Activated naive CD8-positive, alpha-beta T cell treated with anti-CD3 and anti-CD28 coated beads, Interleukin-2, amount 10 ng/mL, durations not matched to agents 7 days and 5 days (primary cell): ENCODE measurements around the gene PRKCE. TPM values are rescaled to one million over a fixed set of nuclear protein-coding genes. Genes with fewer than 3 reads are reported as not detected.
A peak's percentile ranks its signal among the peaks of the same experiment; 100 is the strongest.

Source experiments
- ATAC-seq: fragments of 150-1000 bp; cut with Tn5 transposase; one replicate; pipeline ENCODE4 v1.10.0; 2021; ENCODE audit warnings: low read depth, moderate library complexity
- POLR2A ChIA-PET: fragments of 350-600 bp; sonication (Branson Sonifier 250); formaldehyde crosslinking; loops from one replicate; lab custom pipeline; 2021; ENCODE audit warnings: antibody characterized with exemption; lab: Charles Lee
- DNase-seq: peaks from one replicate; pipeline ENCODE4 v3.0.0; 2021
- H3K27ac Mint-ChIP-seq: one replicate; pipeline ENCODE4 v1.8.0; 2022; ENCODE audit warnings: mild to moderate bottlenecking, mixed read lengths
- H3K27me3 Mint-ChIP-seq: one replicate; pipeline ENCODE4 v1.8.0; 2022; ENCODE audit warnings: mild to moderate bottlenecking, moderate library complexity, mixed read lengths
- H3K36me3 Mint-ChIP-seq: one replicate; pipeline ENCODE4 v1.8.0; 2021; ENCODE audit warnings: mild to moderate bottlenecking, mixed read lengths
- H3K4me1 Mint-ChIP-seq: one replicate; pipeline ENCODE4 v1.8.0; 2021; ENCODE audit warnings: mixed read lengths
- H3K4me3 Mint-ChIP-seq: one replicate; pipeline ENCODE4 v1.8.0; 2022; ENCODE audit warnings: mild to moderate bottlenecking, moderate library complexity, mixed read lengths
- H3K9me3 Mint-ChIP-seq: one replicate; pipeline ENCODE4 v1.8.0; 2021; ENCODE audit warnings: mixed read lengths
- total RNA-seq, 2 experiments: library from RNA; stranded (reverse); gene quantifications; one replicate each; pipeline ENCODE4 v1.2.3, GENCODE V29; 2021

The PRKCE gene
- total RNA-seq, 2 experiments from 2014 or later = 18.4 to 20.5 TPM

- DNase-seq = peak; percentile 90
- H3K4me1 Mint-ChIP-seq = peaks cover 15% of the 10 kb centered on the region
- H3K9me3 Mint-ChIP-seq = no peaks in the 10 kb centered on the region
- H3K27ac Mint-ChIP-seq = no peak overlapping the region
- H3K4me3 Mint-ChIP-seq = peak overlapping the region; percentile 72
- POLR2A ChIA-PET = interaction anchor here (1.1 to 1.3 kb wide), 2 partner anchors 76 to 135 kb away, joined by 3 to 4 read pairs; no protein-coding TSS in a partner anchor
- H3K36me3 Mint-ChIP-seq = peaks cover 4% of the 10 kb centered on the region
- H3K27me3 Mint-ChIP-seq = peaks cover 32% of the 10 kb centered on the region
- ATAC-seq = peak; percentile 98
Measured at GRCh38 chr2:45643543-45644542, 7.6 kb upstream of the PRKCE start.

- Mint-ChIP-seq H3K27me3 (peaks cover 23% of the 10 kb centered on the region), H3K27ac (no peak overlapping the region), H3K36me3 (peaks cover 6% of the 10 kb centered on the region), H3K4me1 (peaks cover 17% of the 10 kb centered on the region), H3K4me3 (no peak overlapping the region), H3K9me3 (no peaks in the 10 kb centered on the region)
- ATAC-seq (no peak), DNase-seq (no peak)
- POLR2A ChIA-PET = interaction anchor here (1.3 kb wide), 1 partner anchor 133 kb away, joined by 4 read pairs; no protein-coding TSS in a partner anchor
Measured at GRCh38 chr2:45646289-45646688, 5.2 kb upstream of the PRKCE start.

- no peak overlapping the region for H3K4me3 Mint-ChIP-seq
- H3K36me3 Mint-ChIP-seq = peaks cover 6% of the 10 kb centered on the region
- no peak for DNase-seq
- no peaks in the 10 kb centered on the region for H3K9me3 Mint-ChIP-seq
- H3K4me1 Mint-ChIP-seq = peaks cover 12% of the 10 kb centered on the region
- H3K27me3 Mint-ChIP-seq = peaks cover 14% of the 10 kb centered on the region
- ATAC-seq = no peak
- H3K27ac Mint-ChIP-seq = no peak overlapping the region
- POLR2A ChIA-PET = interaction anchor here (0.6 kb wide), 1 partner anchor 980 kb away, joined by 5 read pairs; no protein-coding TSS in a partner anchor
Measured at GRCh38 chr2:45647356-45647755, 4.1 kb upstream of the PRKCE start.

GRCh38 chr2:45647986-45648520 lies 3.4 kb upstream of the PRKCE start:
- H3K4me3 Mint-ChIP-seq = no peak overlapping the region
- peaks cover 12% of the 10 kb centered on the region for H3K27me3 Mint-ChIP-seq
- ATAC-seq (no peak), DNase-seq (no peak)
- peaks cover 17% of the 10 kb centered on the region for H3K4me1 Mint-ChIP-seq
- no peaks in the 10 kb centered on the region for H3K9me3 Mint-ChIP-seq
- H3K36me3 Mint-ChIP-seq = peaks cover 6% of the 10 kb centered on the region
- H3K27ac Mint-ChIP-seq = no peak overlapping the region
- POLR2A ChIA-PET = no interaction called here

GRCh38 chr2:45648636-45649035 lies 2.8 kb upstream of the PRKCE start:
- H3K36me3 Mint-ChIP-seq = peaks cover 6% of the 10 kb centered on the region
- H3K27me3 Mint-ChIP-seq = peaks cover 10% of the 10 kb centered on the region
- H3K4me1 Mint-ChIP-seq = peaks cover 20% of the 10 kb centered on the region
- H3K27ac Mint-ChIP-seq = no peak overlapping the region
- no peak overlapping the region for H3K4me3 Mint-ChIP-seq
- POLR2A ChIA-PET = no interaction called here
- DNase-seq (no peak), ATAC-seq (no peak)
- no peaks in the 10 kb centered on the region for H3K9me3 Mint-ChIP-seq

- peak overlapping the region; percentile 87 for H3K4me3 Mint-ChIP-seq
- H3K4me1 Mint-ChIP-seq = peaks cover 27% of the 10 kb centered on the region
- H3K27ac Mint-ChIP-seq = peak overlapping the region; percentile 71
- no peak for ATAC-seq
- DNase-seq = no peak
- H3K27me3 Mint-ChIP-seq = peaks cover 5% of the 10 kb centered on the region
- H3K9me3 Mint-ChIP-seq = no peaks in the 10 kb centered on the region
- peaks cover 6% of the 10 kb centered on the region for H3K36me3 Mint-ChIP-seq
- POLR2A ChIA-PET = interaction anchor here (0.9 to 1.7 kb wide), 6 partner anchors 22 to 287 kb away, joined by 3 to 4 read pairs (median 3); no protein-coding TSS in a partner anchor
Measured at GRCh38 chr2:45649462-45649857, 2.0 kb upstream of the PRKCE start.

GRCh38 chr2:45649858-45650811 lies 1.3 kb upstream of the PRKCE start:
- peaks cover 5% of the 10 kb centered on the region for H3K27me3 Mint-ChIP-seq

GRCh38 chr2:45650851-45651414 lies 542 bp upstream of the PRKCE start:
- POLR2A ChIA-PET = interaction anchor here (0.7 to 1.7 kb wide), 3 partner anchors 14 to 285 kb away, joined by 3 read pairs; no protein-coding TSS in a partner anchor
- Mint-ChIP-seq H3K36me3 (peaks cover 6% of the 10 kb centered on the region), H3K4me1 (peaks cover 28% of the 10 kb centered on the region), H3K27me3 (peaks cover 2% of the 10 kb centered on the region), H3K27ac (peak overlapping the region; percentile 100), H3K4me3 (peak overlapping the region; percentile 99), H3K9me3 (no peaks in the 10 kb centered on the region)
- DNase-seq (peak; percentile 90), ATAC-seq (peak; percentile 88)

More at GRCh38 chr2:45649858-45650811, 1.3 kb upstream of the PRKCE start:
- H3K36me3 Mint-ChIP-seq = peaks cover 6% of the 10 kb centered on the region
- peak overlapping the region; percentile 87 for H3K4me3 Mint-ChIP-seq
- peak; percentile 66 for DNase-seq
- H3K4me1 Mint-ChIP-seq = peaks cover 28% of the 10 kb centered on the region
- H3K27ac Mint-ChIP-seq = peak overlapping the region; percentile 87
- H3K9me3 Mint-ChIP-seq = no peaks in the 10 kb centered on the region
- POLR2A ChIA-PET = interaction anchor here (0.5 to 1.7 kb wide), 9 partner anchors 14 to 286 kb away, joined by 3 to 4 read pairs (median 3); no protein-coding TSS in a partner anchor
- peak; percentile 16 for ATAC-seq

- Mint-ChIP-seq H3K4me3 (peak overlapping the region; percentile 75), H3K36me3 (peaks cover 4% of the 10 kb centered on the region), H3K27ac (peak overlapping the region; percentile 68), H3K9me3 (no peaks in the 10 kb centered on the region), H3K27me3 (peaks cover 2% of the 10 kb centered on the region), H3K4me1 (peaks cover 29% of the 10 kb centered on the region)
- POLR2A ChIA-PET = interaction anchor here (0.7 to 1.1 kb wide), 3 partner anchors 9 to 360 kb away, joined by 3 to 4 read pairs (median 3); no protein-coding TSS in a partner anchor
- DNase-seq (peak; percentile 57), ATAC-seq (no peak)
Measured at GRCh38 chr2:45652090-45653031, 886 bp downstream of the PRKCE start.

GRCh38 chr2:45653122-45653913 lies 1.8 kb downstream of the PRKCE start:
- H3K36me3 Mint-ChIP-seq = peaks cover 5% of the 10 kb centered on the region
- no peak for ATAC-seq
- no peaks in the 10 kb centered on the region for H3K9me3 Mint-ChIP-seq
- peaks cover 2% of the 10 kb centered on the region for H3K27me3 Mint-ChIP-seq
- no peak for DNase-seq
- POLR2A ChIA-PET = no interaction called here
- peak overlapping the region; percentile 75 for H3K4me3 Mint-ChIP-seq
- peaks cover 25% of the 10 kb centered on the region for H3K4me1 Mint-ChIP-seq
- no peak overlapping the region for H3K27ac Mint-ChIP-seq

- DNase-seq (no peak), ATAC-seq (no peak)
- Mint-ChIP-seq H3K4me3 (no peak overlapping the region), H3K27me3 (peaks cover 2% of the 10 kb centered on the region), H3K36me3 (peaks cover 7% of the 10 kb centered on the region), H3K9me3 (no peaks in the 10 kb centered on the region), H3K4me1 (peaks cover 23% of the 10 kb centered on the region), H3K27ac (no peak overlapping the region)
- POLR2A ChIA-PET = no interaction called here
Measured at GRCh38 chr2:45654250-45654649, 2.8 kb downstream of the PRKCE start.
